GM23338 (cell line): ENCODE measurements around the gene KDM1A. TPM values are rescaled to one million over a fixed set of nuclear protein-coding genes. Genes with fewer than 3 reads are reported as not detected.
"Not testable (repeated sequence)": the region's sequence is repeated elsewhere in the genome, so short reads cannot be mapped to it uniquely, and the experiment has no call there.

Experiments used
- ATAC-seq: fragments of 200-7000 bp; cut with Tn5 transposase; 3 replicates; pipeline ENCODE4 v1.9.1; 2020
- DNase-seq: peaks from one replicate; pipeline ENCODE4 v3.0.0-alpha.2; 2015; ENCODE audit warnings: low spot score
- H2AFZ ChIP-seq: fragments of 200-600 bp; sonication (generic); 2 replicates; pipeline ENCODE4 v1.8.0; 2016; ENCODE audit warnings: antibody characterized with exemption, mild to moderate bottlenecking, moderate library complexity
- H3F3A ChIP-seq: fragments of 200-600 bp; sonication (generic); replicated peaks from 2 replicates; pipeline ENCODE4 v1.8.0; 2017; ENCODE audit warnings: antibody characterized with exemption, mixed run types, low read depth
- H3K27ac ChIP-seq: fragments of 200-600 bp; sonication (generic); 2 replicates; pipeline ENCODE4 v1.6.1; 2016; ENCODE audit warnings: low read depth
- H3K27me3 ChIP-seq: fragments of 200-600 bp; sonication (generic); 2 replicates; pipeline ENCODE4 v1.8.0; 2016; ENCODE audit warnings: mild to moderate bottlenecking, mixed run types, moderate library complexity; ENCODE audit not compliant: insufficient read depth
- H3K36me3 ChIP-seq: fragments of 200-600 bp; sonication (generic); 2 replicates; pipeline ENCODE4 v1.8.0; 2016; ENCODE audit warnings: mild to moderate bottlenecking; ENCODE audit not compliant: insufficient read depth
- H3K4me1 ChIP-seq: fragments of 200-600 bp; sonication (generic); 2 replicates; pipeline ENCODE4 v1.8.0; 2016; ENCODE audit warnings: mild to moderate bottlenecking, moderate library complexity; ENCODE audit not compliant: insufficient read depth
- H3K4me2 ChIP-seq: fragments of 200-600 bp; sonication (generic); 2 replicates; pipeline ENCODE4 v1.7.1; 2017; ENCODE audit warnings: mixed run types
- H3K4me3 ChIP-seq: fragments of 200-600 bp; sonication (generic); 2 replicates; pipeline ENCODE4 v1.6.1; 2016; ENCODE audit warnings: mixed run types
- H3K79me2 ChIP-seq: fragments of 200-600 bp; sonication (generic); replicated peaks from 2 replicates; pipeline ENCODE4 v1.8.0; 2017; ENCODE audit warnings: mild to moderate bottlenecking; ENCODE audit not compliant: insufficient read depth
- H3K9me2 ChIP-seq: fragments of 200-600 bp; sonication (generic); 2 replicates; pipeline ENCODE4 v1.8.0; 2017; ENCODE audit not compliant: insufficient read depth
- H4K20me1 ChIP-seq: fragments of 200-600 bp; sonication (generic); replicated peaks from 2 replicates; pipeline ENCODE4 v1.8.0; 2017; ENCODE audit warnings: mild to moderate bottlenecking; ENCODE audit not compliant: insufficient read depth
- H3K27ac Mint-ChIP-seq: 2 replicates; pipeline ENCODE4 v1.8.0; 2020; ENCODE audit warnings: inconsistent platforms, mild to moderate bottlenecking, moderate library complexity, mixed read lengths
- H3K27me3 Mint-ChIP-seq: 3 replicates; pipeline ENCODE4 v1.8.0; 2022; ENCODE audit warnings: low read depth, mild to moderate bottlenecking, moderate library complexity, mixed read lengths, inconsistent platforms; ENCODE audit not compliant: insufficient read depth, poor library complexity
- H3K36me3 Mint-ChIP-seq: 3 replicates; pipeline ENCODE4 v1.8.0; 2021; ENCODE audit warnings: low read depth, mild to moderate bottlenecking, inconsistent platforms, moderate library complexity, mixed read lengths
- H3K4me1 Mint-ChIP-seq: 3 replicates; pipeline ENCODE4 v1.8.0; 2020; ENCODE audit warnings: mild to moderate bottlenecking, inconsistent platforms, mixed read lengths
- H3K4me3 Mint-ChIP-seq: 3 replicates; pipeline ENCODE4 v1.8.0; 2021; ENCODE audit warnings: moderate library complexity, mild to moderate bottlenecking, inconsistent platforms, mixed read lengths
- H3K9me3 Mint-ChIP-seq: 3 replicates; pipeline ENCODE4 v1.8.0; 2020; ENCODE audit warnings: moderate library complexity, mild to moderate bottlenecking, inconsistent platforms, mixed read lengths
- CREB1 ChIP-seq: fragments of 250-450 bp; sonication (Bioruptor Pico); IDR thresholded peaks from 2 replicates; pipeline ENCODE4 v1.5.0; 2020; ENCODE audit warnings: low read depth, mild to moderate bottlenecking, moderate library complexity
- EZH2 ChIP-seq: fragments of 200-600 bp; sonication (generic); IDR thresholded peaks from one replicate; pipeline ENCODE4 v1.8.0; 2017; ENCODE audit warnings: antibody characterized with exemption, mild to moderate bottlenecking, low read depth; ENCODE audit not compliant: unreplicated experiment
- JUNB ChIP-seq: IDR thresholded peaks from one replicate; pipeline ENCODE4 v1.6.1; 2016; ENCODE audit warnings: antibody characterized with exemption; ENCODE audit not compliant: unreplicated experiment
- NANOG ChIP-seq: IDR thresholded peaks from 2 replicates; pipeline ENCODE4 v1.6.1; 2016; ENCODE audit warnings: antibody characterized with exemption, borderline replicate concordance
- POLR2AphosphoS5 ChIP-seq: IDR thresholded peaks from 2 replicates; pipeline ENCODE4 v1.6.1; 2016; ENCODE audit warnings: antibody characterized with exemption, low read depth
- ZNF114 ChIP-seq: fragments of 250-450 bp; sonication (Bioruptor Pico); IDR thresholded peaks from 2 replicates; pipeline ENCODE4 v1.5.0; 2020; ENCODE audit warnings: mild to moderate bottlenecking, moderate library complexity
- ZNF331 ChIP-seq: fragments of 250-450 bp; sonication (Bioruptor Pico); IDR thresholded peaks from 2 replicates; pipeline ENCODE4 v1.5.0; 2020; ENCODE audit warnings: low read depth, mild to moderate bottlenecking, moderate library complexity
- polyA plus RNA-seq: library from polyadenylated mRNA; unstranded; fragments of >200 nt; fragmentation: Nextera tagmentation; extraction: Ambion mirVana; gene quantifications from 2 replicates; pipeline ENCODE4 v1.2.1, GENCODE V29; 2016
- total RNA-seq: library from RNA; depleted of rRNA; stranded (reverse); fragments of >200 nt; shearing (Covaris generic); gene quantifications from 2 replicates; pipeline ENCODE4 v1.2.3, GENCODE V29; 2014
- TF ChIP-seq, protein P1 (sequence below): fragments of 250-450 bp; sonication (Bioruptor Pico); IDR thresholded peaks from 2 replicates; pipeline ENCODE4 v1.5.0; 2020; ENCODE audit warnings: mild to moderate bottlenecking, moderate library complexity

KDM1A gene
- total and polyA plus RNA-seq, 2 experiments from 2014 or later: 86.4 to 252 TPM

DNA sequence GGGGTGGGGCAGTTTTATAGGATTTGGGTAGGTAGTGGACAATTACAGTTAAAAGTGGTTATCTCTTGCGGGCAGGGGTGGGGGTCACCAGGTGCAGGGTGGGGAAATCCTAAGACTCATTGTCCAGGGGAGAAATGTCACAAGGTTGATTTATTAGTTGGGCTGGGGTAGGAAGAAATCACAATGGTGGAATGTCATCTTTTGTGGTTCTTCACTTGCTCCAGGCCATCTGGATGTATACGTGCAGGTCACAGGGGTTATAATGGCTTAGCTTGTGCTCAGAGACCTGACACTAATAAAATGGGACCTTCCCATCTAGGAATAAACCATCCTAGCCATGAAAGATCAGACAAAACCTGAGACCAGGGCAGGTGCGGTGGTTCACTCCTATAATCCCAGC is 15.2 kb upstream of the KDM1A start:
- no peak for DNase-seq
- Mint-ChIP-seq H3K27ac (no peak overlapping the region), H3K4me3 (no peak overlapping the region), H3K36me3 (no peaks in the 10 kb centered on the region; the same call in 2 of the 3 replicates), H3K4me1 (no peaks in the 10 kb centered on the region), H3K27me3 (peaks cover 5% of the 10 kb centered on the region), H3K9me3 (peaks cover 4% of the 10 kb centered on the region; the same call in 1 of the 3 replicates)
- Histone ChIP-seq H3K27me3 (no peaks in the 10 kb centered on the region), H3K4me2 (no peak overlapping the region), H4K20me1 (no peaks in the 10 kb centered on the region), H3F3A (no peaks in the 10 kb centered on the region), H3K36me3 (no peaks in the 10 kb centered on the region), H3K27ac (no peak overlapping the region), H3K4me1 (no peaks in the 10 kb centered on the region), H2AFZ (no peak overlapping the region), H3K79me2 (no peaks in the 10 kb centered on the region), H3K4me3 (no peak overlapping the region), H3K9me2 (no peaks in the 10 kb centered on the region)
- TF ChIP-seq NANOG (no peak), ZNF331 (CRISPR knock-in tag) (no peak), JUNB (no peak), EZH2 (no peak), POLR2AphosphoS5 (no peak)
- ATAC-seq: no peak

DNA sequence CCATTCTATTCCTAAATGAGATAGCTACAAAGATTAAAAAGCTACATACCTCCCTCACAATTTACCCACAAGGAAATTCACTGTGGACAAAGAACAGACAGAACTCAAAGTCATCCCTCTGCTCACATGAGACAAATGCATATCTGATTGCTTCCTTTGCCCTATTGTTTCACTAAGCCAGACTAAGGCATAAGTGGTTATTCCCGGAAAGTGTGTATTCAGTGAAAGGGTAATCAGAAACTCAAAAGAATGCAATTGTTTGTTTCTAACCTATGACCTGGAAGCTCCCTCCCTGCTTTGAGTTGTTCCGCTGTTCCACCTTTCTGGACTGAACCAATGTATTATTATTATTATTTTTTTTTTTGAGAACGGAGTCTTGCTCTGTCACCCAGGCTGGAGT is 14.5 kb upstream of the KDM1A start:
- H3K9me2 ChIP-seq, H3K4me1 ChIP-seq, H3K4me1 Mint-ChIP-seq, H3K27ac Mint-ChIP-seq, H3K27me3 Mint-ChIP-seq, H3F3A ChIP-seq, H3K9me3 Mint-ChIP-seq, H4K20me1 ChIP-seq, H3K4me3 Mint-ChIP-seq, H2AFZ ChIP-seq, H3K4me2 ChIP-seq, H3K27me3 ChIP-seq, H3K79me2 ChIP-seq, H3K27ac ChIP-seq, H3K36me3 ChIP-seq, DNase-seq, ATAC-seq, H3K4me3 ChIP-seq, H3K36me3 Mint-ChIP-seq: not testable (repeated sequence)

DNA sequence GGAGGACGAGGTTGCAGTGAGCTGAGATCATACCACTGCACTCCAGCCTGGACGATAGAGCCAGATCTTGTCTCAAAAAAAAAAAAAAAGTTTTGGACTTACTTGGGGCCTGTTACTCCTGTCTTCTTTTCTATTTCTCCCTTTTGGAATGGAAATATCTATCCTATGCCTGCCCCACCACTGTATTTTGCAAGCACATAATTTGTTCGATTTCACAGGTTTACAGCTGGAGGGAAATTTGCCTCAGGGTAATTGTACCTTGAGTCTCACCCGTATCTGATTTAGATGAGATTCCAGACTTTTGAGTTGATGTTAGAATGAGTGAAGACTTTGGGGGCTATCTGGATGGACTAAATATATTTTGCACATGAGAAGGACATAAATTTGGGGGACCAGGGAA is 12.2 kb upstream of the KDM1A start:
- no peak overlapping the region for H3K4me3 Mint-ChIP-seq
- no peak for DNase-seq
- no peaks in the 10 kb centered on the region for H4K20me1 ChIP-seq
- H3K4me1 Mint-ChIP-seq: no peaks in the 10 kb centered on the region
- H3K27ac ChIP-seq: no peak overlapping the region
- no peaks in the 10 kb centered on the region for H3K27me3 ChIP-seq
- H3K4me3 ChIP-seq: no peak overlapping the region
- ATAC-seq: no peak
- H3K9me3 Mint-ChIP-seq: peaks cover 4% of the 10 kb centered on the region; the same call in 1 of the 3 replicates
- H3K79me2 ChIP-seq: no peaks in the 10 kb centered on the region
- H3K4me1 ChIP-seq: no peaks in the 10 kb centered on the region
- no peak overlapping the region for H3K27ac Mint-ChIP-seq
- H2AFZ ChIP-seq: no peak overlapping the region
- no peaks in the 10 kb centered on the region; the same call in 2 of the 3 replicates for H3K36me3 Mint-ChIP-seq
- no peaks in the 10 kb centered on the region for H3K36me3 ChIP-seq
- peaks cover 5% of the 10 kb centered on the region for H3K27me3 Mint-ChIP-seq
- H3K4me2 ChIP-seq: no peak overlapping the region
- H3F3A ChIP-seq: no peaks in the 10 kb centered on the region
- no peaks in the 10 kb centered on the region for H3K9me2 ChIP-seq
- TF ChIP-seq, protein P1, sequence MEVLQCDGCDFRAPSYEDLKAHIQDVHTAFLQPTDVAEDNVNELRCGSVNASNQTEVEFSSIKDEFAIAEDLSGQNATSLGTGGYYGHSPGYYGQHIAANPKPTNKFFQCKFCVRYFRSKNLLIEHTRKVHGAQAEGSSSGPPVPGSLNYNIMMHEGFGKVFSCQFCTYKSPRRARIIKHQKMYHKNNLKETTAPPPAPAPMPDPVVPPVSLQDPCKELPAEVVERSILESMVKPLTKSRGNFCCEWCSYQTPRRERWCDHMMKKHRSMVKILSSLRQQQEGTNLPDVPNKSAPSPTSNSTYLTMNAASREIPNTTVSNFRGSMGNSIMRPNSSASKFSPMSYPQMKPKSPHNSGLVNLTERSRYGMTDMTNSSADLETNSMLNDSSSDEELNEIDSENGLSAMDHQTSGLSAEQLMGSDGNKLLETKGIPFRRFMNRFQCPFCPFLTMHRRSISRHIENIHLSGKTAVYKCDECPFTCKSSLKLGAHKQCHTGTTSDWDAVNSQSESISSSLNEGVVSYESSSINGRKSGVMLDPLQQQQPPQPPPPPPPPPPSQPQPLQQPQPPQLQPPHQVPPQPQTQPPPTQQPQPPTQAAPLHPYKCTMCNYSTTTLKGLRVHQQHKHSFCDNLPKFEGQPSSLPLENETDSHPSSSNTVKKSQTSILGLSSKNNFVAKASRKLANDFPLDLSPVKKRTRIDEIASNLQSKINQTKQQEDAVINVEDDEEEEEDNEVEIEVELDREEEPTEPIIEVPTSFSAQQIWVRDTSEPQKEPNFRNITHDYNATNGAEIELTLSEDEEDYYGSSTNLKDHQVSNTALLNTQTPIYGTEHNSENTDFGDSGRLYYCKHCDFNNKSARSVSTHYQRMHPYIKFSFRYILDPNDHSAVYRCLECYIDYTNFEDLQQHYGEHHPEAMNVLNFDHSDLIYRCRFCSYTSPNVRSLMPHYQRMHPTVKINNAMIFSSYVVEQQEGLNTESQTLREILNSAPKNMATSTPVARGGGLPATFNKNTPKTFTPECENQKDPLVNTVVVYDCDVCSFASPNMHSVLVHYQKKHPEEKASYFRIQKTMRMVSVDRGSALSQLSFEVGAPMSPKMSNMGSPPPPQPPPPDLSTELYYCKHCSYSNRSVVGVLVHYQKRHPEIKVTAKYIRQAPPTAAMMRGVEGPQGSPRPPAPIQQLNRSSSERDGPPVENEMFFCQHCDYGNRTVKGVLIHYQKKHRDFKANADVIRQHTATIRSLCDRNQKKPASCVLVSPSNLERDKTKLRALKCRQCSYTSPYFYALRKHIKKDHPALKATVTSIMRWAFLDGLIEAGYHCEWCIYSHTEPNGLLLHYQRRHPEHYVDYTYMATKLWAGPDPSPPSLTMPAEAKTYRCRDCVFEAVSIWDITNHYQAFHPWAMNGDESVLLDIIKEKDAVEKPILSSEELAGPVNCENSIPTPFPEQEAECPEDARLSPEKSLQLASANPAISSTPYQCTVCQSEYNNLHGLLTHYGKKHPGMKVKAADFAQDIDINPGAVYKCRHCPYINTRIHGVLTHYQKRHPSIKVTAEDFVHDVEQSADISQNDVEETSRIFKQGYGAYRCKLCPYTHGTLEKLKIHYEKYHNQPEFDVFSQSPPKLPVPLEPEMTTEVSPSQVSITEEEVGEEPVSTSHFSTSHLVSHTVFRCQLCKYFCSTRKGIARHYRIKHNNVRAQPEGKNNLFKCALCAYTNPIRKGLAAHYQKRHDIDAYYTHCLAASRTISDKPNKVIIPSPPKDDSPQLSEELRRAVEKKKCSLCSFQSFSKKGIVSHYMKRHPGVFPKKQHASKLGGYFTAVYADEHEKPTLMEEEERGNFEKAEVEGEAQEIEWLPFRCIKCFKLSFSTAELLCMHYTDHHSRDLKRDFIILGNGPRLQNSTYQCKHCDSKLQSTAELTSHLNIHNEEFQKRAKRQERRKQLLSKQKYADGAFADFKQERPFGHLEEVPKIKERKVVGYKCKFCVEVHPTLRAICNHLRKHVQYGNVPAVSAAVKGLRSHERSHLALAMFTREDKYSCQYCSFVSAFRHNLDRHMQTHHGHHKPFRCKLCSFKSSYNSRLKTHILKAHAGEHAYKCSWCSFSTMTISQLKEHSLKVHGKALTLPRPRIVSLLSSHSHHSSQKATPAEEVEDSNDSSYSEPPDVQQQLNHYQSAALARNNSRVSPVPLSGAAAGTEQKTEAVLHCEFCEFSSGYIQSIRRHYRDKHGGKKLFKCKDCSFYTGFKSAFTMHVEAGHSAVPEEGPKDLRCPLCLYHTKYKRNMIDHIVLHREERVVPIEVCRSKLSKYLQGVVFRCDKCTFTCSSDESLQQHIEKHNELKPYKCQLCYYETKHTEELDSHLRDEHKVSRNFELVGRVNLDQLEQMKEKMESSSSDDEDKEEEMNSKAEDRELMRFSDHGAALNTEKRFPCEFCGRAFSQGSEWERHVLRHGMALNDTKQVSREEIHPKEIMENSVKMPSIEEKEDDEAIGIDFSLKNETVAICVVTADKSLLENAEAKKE (CRISPR knock-in tag): no peak
- TF ChIP-seq CREB1 (CRISPR knock-in tag) (no peak), POLR2AphosphoS5 (no peak), EZH2 (no peak), ZNF114 (no peak), JUNB (no peak), ZNF331 (CRISPR knock-in tag) (no peak)
